Activated gamma-delta T cell treated with Interleukin-2 at 50 U/mL for 16 hours (primary cell): ENCODE data around the gene DAZAP2.
A peak's percentile ranks its signal among the peaks of the same experiment; 100 is the strongest.

Experiments
- DNase-seq: peaks from one replicate; pipeline ENCODE4 v3.0.0-alpha.2; 2020

The DAZAP2 gene

GRCh38 chr12:51238510-51239334 lies at the start of gene DAZAP2:
Gene DAZAP2 (plus strand): TSS chr12:51238826. CDS start chr12:51238908, 82 bp downstream.
- DNase-seq: peak; percentile 95

- no peak for DNase-seq
Observed at GRCh38 chr12:51189790-51190355, 48.8 kb upstream of the DAZAP2 start.

GRCh38 chr12:51190820-51191219 lies 47.8 kb upstream of the DAZAP2 start:
- DNase-seq: no peak

- DNase-seq: no peak
Observed at GRCh38 chr12:51191516-51192283, 46.9 kb upstream of the DAZAP2 start.

GRCh38 chr12:51192284-51192671 lies 46.3 kb upstream of the DAZAP2 start:
- no peak for DNase-seq

GRCh38 chr12:51195841-51196240 lies 42.8 kb upstream of the DAZAP2 start:
- DNase-seq: no peak

- no peak for DNase-seq
Observed at GRCh38 chr12:51196547-51196946, 42.1 kb upstream of the DAZAP2 start.

GRCh38 chr12:51197736-51198567 lies 40.7 kb upstream of the DAZAP2 start:
- no peak for DNase-seq

GRCh38 chr12:51198568-51199365 lies 39.9 kb upstream of the DAZAP2 start:
- no peak for DNase-seq

GRCh38 chr12:51199366-51199945 lies 39.2 kb upstream of the DAZAP2 start:
- no peak for DNase-seq

GRCh38 chr12:51200156-51200555 lies 38.5 kb upstream of the DAZAP2 start:
- no peak for DNase-seq

GRCh38 chr12:51200806-51201205 lies 37.8 kb upstream of the DAZAP2 start:
- DNase-seq: no peak

- no peak for DNase-seq
Observed at GRCh38 chr12:51202718-51203117, 35.9 kb upstream of the DAZAP2 start.

- DNase-seq: no peak
Observed at GRCh38 chr12:51205350-51205749, 33.3 kb upstream of the DAZAP2 start.

- no peak for DNase-seq
Observed at GRCh38 chr12:51208016-51208660, 30.5 kb upstream of the DAZAP2 start.

- no peak for DNase-seq
Observed at GRCh38 chr12:51209259-51209658, 29.4 kb upstream of the DAZAP2 start.

GRCh38 chr12:51210690-51211395 lies 27.8 kb upstream of the DAZAP2 start:
- DNase-seq: no peak

GRCh38 chr12:51214895-51215294 lies 23.7 kb upstream of the DAZAP2 start:
- DNase-seq: no peak

- no peak for DNase-seq
Observed at GRCh38 chr12:51216642-51217041, 22.0 kb upstream of the DAZAP2 start.
